Ovary (tissue), 3 donors: ENCODE data around the gene PLCL1.

ENCODE experiments used
- CTCF ChIP-seq, 3 donors: fragments of 450-650 bp in 2 of 3; fragments of 200-600 bp in 1 of 3; IDR thresholded peaks; one replicate each; pipeline versions ENCODE4 v1.5.1 to v1.8.0; 2016 to 2022; ENCODE audit warnings: antibody characterized with exemption in 3 of 3, mild to moderate bottlenecking in 1 of 3
- EP300 ChIP-seq: sonication (generic); formaldehyde crosslinking; IDR thresholded peaks from one replicate; pipeline ENCODE4 v1.6.1; 2017; ENCODE audit warnings: antibody characterized with exemption
- POLR2A ChIP-seq: fragments of 450-650 bp; IDR thresholded peaks from one replicate; pipeline ENCODE4 v1.6.1; 2017; ENCODE audit warnings: antibody characterized with exemption, mild to moderate bottlenecking, moderate library complexity
- donor health status: DM: no; HTN: no; CAD: no.

- no peak for TF ChIP-seq CTCF (IDR thresholded peaks at IDR 0.05)
- TF ChIP-seq POLR2A, result no peak
- TF ChIP-seq EP300, result no peak
Measured at GRCh38 chr2:197793456-197793855, 10.9 kb upstream of the PLCL1 start.
